Psoas muscle (tissue), 8 donors: ENCODE results near the gene PCDHB16. TPM values are rescaled to one million over a fixed set of nuclear protein-coding genes. Genes with fewer than 3 reads are reported as not detected.
"Not testable (repeated sequence)": the region's sequence is repeated elsewhere in the genome, so short reads cannot be mapped to it uniquely, and the experiment has no call there.

ENCODE experiments used
- ATAC-seq, 4 donors: fragments of 200-7000 bp; cut with Tn5 transposase; one replicate each; pipeline ENCODE4 v1.9.1; 2020; ENCODE audit warnings: moderate library complexity in 3 of 4, mild to moderate bottlenecking in 2 of 4
- DNase-seq, 2 donors: peaks; one replicate each; pipeline ENCODE4 v3.0.0-alpha.2; 2020
- H3K27ac ChIP-seq: fragments of 200-600 bp; one replicate; pipeline ENCODE4 v1.8.0; 2022
- H3K27me3 ChIP-seq, 3 donors: fragments of 200-600 bp in 1 of 3; one replicate each; pipeline versions ENCODE4 v1.6.1 to v1.8.0; 2013 to 2022; ENCODE audit warnings: low read length in 2 of 3, mild to moderate bottlenecking in 2 of 3, moderate library complexity in 1 of 3; ENCODE audit not compliant: insufficient read depth in 3 of 3
- H3K36me3 ChIP-seq, 2 donors: fragments of 200-600 bp in 1 of 2; one replicate each; pipeline versions ENCODE4 v1.6.1 to v1.8.0; 2013 to 2022; ENCODE audit warnings: low read depth in 1 of 2, mild to moderate bottlenecking in 1 of 2, moderate library complexity in 1 of 2; ENCODE audit not compliant: insufficient read depth in 1 of 2
- H3K4me1 ChIP-seq: fragments of 200-600 bp; one replicate; pipeline ENCODE4 v1.8.0; 2022
- H3K4me3 ChIP-seq: fragments of 200-600 bp; one replicate; pipeline ENCODE4 v1.8.0; 2022; ENCODE audit warnings: mild to moderate bottlenecking
- H3K9me3 ChIP-seq: fragments of 200-600 bp; one replicate; pipeline ENCODE4 v1.8.0; 2022
- CTCF ChIP-seq: fragments of 200-600 bp; IDR thresholded peaks from one replicate; pipeline ENCODE4 v1.8.0; 2022; ENCODE audit warnings: antibody characterized with exemption
- WGBS, 3 donors: extraction: QIAGEN DNeasy Blood & Tissue Kit; methylation state at CpG; one replicate each; pipeline versions ENCODE4 v1.1.6 to v1.1.7; 2013; 5-methylcytosine and 5-hydroxymethylcytosine counted together
- intact Hi-C, 2 donors: fragments of 100-400 bp; cut with DNase I; formaldehyde crosslinking; loops; one replicate each; pipeline versions ENCODE4 v1.11.0 to v1.14.2; 2022
- polyA plus RNA-seq, 3 donors: library from polyadenylated mRNA; stranded (reverse); fragments of 200-250 nt; gene quantifications; one replicate each; pipeline ENCODE4 v1.2.3, GENCODE V29; 2013
- total RNA-seq, 4 donors: library from RNA; stranded (reverse); fragmentation: NEBNext Ultra II Directional in 2 of 4; extraction: Animal tissue kit (Norgen Biotek cat#: 25700) in 2 of 4; gene quantifications; one replicate each; pipeline versions ENCODE4 v1.2.1 to v1.2.4, GENCODE V29; 2021 to 2023
- donor health status: healthy with polysubstance abuse.
- donor health status: DM: no; HTN: no; CAD: no; lungs with moderate emphysema.
- donor health status: Bipolar disorder and iron deficiency.
- donor health status: healthy.
- donor health status: DM: yes; HTN: yes; CAD: no.
- donor health status: DM: no; HTN: no; CAD: no.
- donor health status: DM: no; HTN: no; CAD: no.
- donor health status: DM: yes; HTN: yes; CAD: no.

PCDHB16 gene
- total and polyA plus RNA-seq, 7 donors, result 0.22 to 0.94 (median 0.56) TPM

- Histone ChIP-seq H3K9me3 (peaks cover 5% of the 10 kb centered on the region), H3K4me3 (peak overlapping the region; percentile 27), H3K4me1 (no peaks in the 10 kb centered on the region), H3K27ac (no peak overlapping the region), H3K27me3 (peaks cover 0 to 11% (median 7%) of the 10 kb centered on the region in 3 donors), H3K36me3 (no peaks in the 10 kb centered on the region)
- TF ChIP-seq CTCF, result no peak
- DNase-seq, result no peak
- ATAC-seq, result no peak
- WGBS, 3 donors, result 31 to 40% (median 37%) methylated on average over 33 of the region's 33 CpGs
- intact Hi-C loops, result no loop called here
Observed at GRCh38 chr5:141150224-141150992, 31.8 kb upstream of the PCDHB16 start.

GRCh38 chr5:141150993-141151325 is 31.2 kb upstream of the PCDHB16 start:
- TF ChIP-seq CTCF, result no peak
- no peak for ATAC-seq
- 32 to 37% (median 37%) methylated on average over 13 of the region's 13 CpGs for WGBS, 3 donors

GRCh38 chr5:141151632-141152031 is 30.6 kb upstream of the PCDHB16 start:
- H3K4me1 ChIP-seq, H3K9me3 ChIP-seq, intact Hi-C loops, ATAC-seq, H3K27ac ChIP-seq, H3K36me3 ChIP-seq, H3K4me3 ChIP-seq, DNase-seq: not testable (repeated sequence)
- WGBS, 3 donors, result 31 to 38% (median 38%) methylated on average over 32 to 39 of the region's 41 CpGs
- H3K27me3 ChIP-seq, result peaks cover 0 to 16% (median 13%) of the 10 kb centered on the region in 3 donors

More at GRCh38 chr5:141150993-141151325, 31.2 kb upstream of the PCDHB16 start:
- no peak overlapping the region for H3K27ac ChIP-seq
- H3K4me3 ChIP-seq, result no peak overlapping the region
- peaks cover 0 to 13% (median 9%) of the 10 kb centered on the region in 3 donors for H3K27me3 ChIP-seq
- H3K36me3 ChIP-seq, result no peaks in the 10 kb centered on the region
- intact Hi-C loops, result no loop called here
- H3K9me3 ChIP-seq, result peaks cover 8% of the 10 kb centered on the region
- no peaks in the 10 kb centered on the region for H3K4me1 ChIP-seq
- DNase-seq, result no peak

GRCh38 chr5:141152096-141152495 is 30.1 kb upstream of the PCDHB16 start:
- peaks cover 0 to 21% (median 13%) of the 10 kb centered on the region in 3 donors for H3K27me3 ChIP-seq
- H3K36me3 ChIP-seq, intact Hi-C loops, ATAC-seq, H3K9me3 ChIP-seq, H3K27ac ChIP-seq, H3K4me1 ChIP-seq, DNase-seq, H3K4me3 ChIP-seq: not testable (repeated sequence)
- 23 to 32% (median 24%) methylated on average over 27 to 36 of the region's 36 CpGs for WGBS, 3 donors

GRCh38 chr5:141155540-141156374 is 26.4 kb upstream of the PCDHB16 start:
- ATAC-seq (no peak), DNase-seq (no peak)
- no peak for TF ChIP-seq CTCF
- intact Hi-C loops, result no loop called here
- no peaks in the 10 kb centered on the region for H3K36me3 ChIP-seq
- peaks cover 8% of the 10 kb centered on the region for H3K9me3 ChIP-seq
- H3K4me1 ChIP-seq, result no peaks in the 10 kb centered on the region
- no peak overlapping the region for H3K27ac ChIP-seq
- H3K27me3 ChIP-seq, result peaks cover 3 to 21% (median 13%) of the 10 kb centered on the region in 3 donors
- WGBS, 3 donors, result 24 to 32% (median 29%) methylated on average over 21 of the region's 21 CpGs
- no peak overlapping the region for H3K4me3 ChIP-seq

- H3K36me3 ChIP-seq, H3K9me3 ChIP-seq, H3K4me1 ChIP-seq: not testable (repeated sequence)
Observed at GRCh38 chr5:141157356-141157755, 24.8 kb upstream of the PCDHB16 start.

GRCh38 chr5:141157901-141158300 is 24.3 kb upstream of the PCDHB16 start:
- H3K36me3 ChIP-seq, intact Hi-C loops, H3K27ac ChIP-seq, H3K9me3 ChIP-seq, H3K4me3 ChIP-seq, H3K4me1 ChIP-seq, DNase-seq, ATAC-seq: not testable (repeated sequence)
- WGBS, 3 donors, result 23 to 38% (median 36%) methylated on average over 15 to 20 of the region's 28 CpGs
- H3K27me3 ChIP-seq, result peaks cover 3 to 21% (median 8%) of the 10 kb centered on the region in 3 donors

More at GRCh38 chr5:141157356-141157755, 24.8 kb upstream of the PCDHB16 start:
- H3K4me3 ChIP-seq, H3K27ac ChIP-seq, ATAC-seq, DNase-seq, intact Hi-C loops: not testable (repeated sequence)
- WGBS, 3 donors, result 27 to 36% (median 35%) methylated on average over 33 to 38 of the region's 38 CpGs
- H3K27me3 ChIP-seq, result peaks cover 3 to 21% (median 9%) of the 10 kb centered on the region in 3 donors
